ENCODE measurements around the gene MEX3D. TPM values are rescaled to one million over a fixed set of nuclear protein-coding genes. Genes with fewer than 3 reads are reported as not detected.

Gene MEX3D
- total and polyA plus RNA-seq, 5 donors, result 4.4 to 12.4 (median 11.0) TPM

DNA sequence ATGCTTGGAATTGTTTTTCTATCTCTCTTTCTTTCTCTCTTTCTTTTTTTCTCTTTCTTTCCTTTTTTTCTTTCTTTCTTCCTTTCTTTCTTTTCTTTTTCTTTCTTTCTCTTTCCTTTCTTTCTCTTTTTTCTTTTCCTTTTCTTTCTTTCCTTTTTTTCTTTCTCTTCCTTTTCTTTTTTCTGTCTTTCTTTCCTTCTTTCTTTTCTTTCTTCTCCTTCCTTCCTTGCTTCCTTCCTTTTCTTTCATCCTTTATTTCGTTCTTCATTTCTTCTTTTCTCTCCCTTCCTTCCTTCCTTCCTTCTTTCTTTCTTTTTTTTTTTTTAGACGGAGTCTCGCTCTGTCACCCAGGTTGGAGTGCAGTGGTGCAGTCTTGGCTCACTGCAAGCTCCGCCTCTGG is 1.9 kb upstream of the MEX3D start:
- Histone ChIP-seq H3K27ac (ENCODE audit: low read length) (no peak overlapping the region), H3K27me3 (ENCODE audit: control insufficient read depth, insufficient read depth) (no peaks in the 10 kb centered on the region), H3K4me3 (ENCODE audit: low read length) (no peak overlapping the region), H3K9me3 (ENCODE audit: control insufficient read depth, low read length) (no peaks in the 10 kb centered on the region), H3K4me1 (ENCODE audit: control insufficient read depth, insufficient read depth, low read length) (peaks cover 7% of the 10 kb centered on the region)
- no peak for ATAC-seq
- WGBS, result 74% methylated on average over 4 of the region's 4 CpGs
- DNase-seq, result no peak
- intact Hi-C loops (cut with DNase I), result no loop called here

GRCh38 chr19:1567848-1568227 is 287 bp downstream of the MEX3D start:
- ATAC-seq, result no peak
- Histone ChIP-seq H3K4me3 (ENCODE audit: low read length) (peak overlapping the region; percentile 95), H3K9me3 (ENCODE audit: control insufficient read depth, low read length) (no peaks in the 10 kb centered on the region), H3K27me3 (ENCODE audit: control insufficient read depth, insufficient read depth) (no peaks in the 10 kb centered on the region), H3K4me1 (ENCODE audit: control insufficient read depth, insufficient read depth, low read length) (peaks cover 7% of the 10 kb centered on the region), H3K27ac (ENCODE audit: low read length) (no peak overlapping the region)
- under 1% methylated on average over 72 of the region's 73 CpGs for WGBS
- DNase-seq, result no peak
- intact Hi-C loops (cut with DNase I), result no loop called here

DNA sequence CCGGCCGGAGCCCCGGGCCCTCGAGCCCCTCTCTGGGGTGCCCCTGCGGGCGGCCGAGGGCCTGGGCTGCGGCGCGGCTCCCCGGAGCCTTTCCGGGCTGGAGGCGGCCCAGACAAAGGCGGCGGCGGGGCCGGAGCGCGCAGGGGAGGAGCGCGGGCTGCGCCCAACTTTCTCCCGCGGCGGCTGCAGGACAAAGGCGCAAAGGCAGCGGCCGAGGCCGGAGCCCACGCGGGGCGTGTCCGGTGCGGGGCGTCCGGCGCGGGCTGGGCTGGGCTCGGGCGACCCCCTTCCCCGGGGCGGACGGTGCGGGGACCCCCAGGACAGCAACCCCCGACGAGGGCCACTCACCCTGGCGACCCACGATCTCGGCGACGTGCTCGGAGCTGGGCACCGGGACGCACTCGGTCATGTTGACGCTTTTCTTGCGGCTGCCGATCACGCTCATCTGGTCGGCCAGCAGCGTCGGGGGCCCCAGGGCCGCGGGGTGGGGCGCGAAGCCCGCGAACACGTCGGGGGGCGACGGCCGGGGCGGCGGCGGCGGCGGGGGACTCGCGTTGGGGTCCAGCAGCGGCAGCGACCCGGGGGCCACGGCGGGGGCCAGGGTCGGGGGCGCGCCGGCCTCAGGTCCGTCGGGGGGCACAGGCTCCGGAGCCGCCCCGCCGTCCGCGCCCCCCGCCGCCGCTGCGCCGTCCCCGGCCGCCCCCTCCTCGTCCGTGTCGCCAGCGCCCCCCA is 843 bp downstream of the MEX3D start:
- Histone ChIP-seq H3K27me3 (ENCODE audit: control insufficient read depth, insufficient read depth) (no peaks in the 10 kb centered on the region), H3K4me3 (ENCODE audit: low read length) (peak overlapping the region; percentile 95), H3K4me1 (ENCODE audit: control insufficient read depth, insufficient read depth, low read length) (peaks cover 7% of the 10 kb centered on the region), H3K27ac (ENCODE audit: low read length) (peak overlapping the region; percentile 86), H3K9me3 (ENCODE audit: control insufficient read depth, low read length) (no peaks in the 10 kb centered on the region)
- DNase-seq (peak; percentile 50 to 82 (median 79)), ATAC-seq (no peak)
- under 1% methylated on average over 108 of the region's 108 CpGs for WGBS
- intact Hi-C loops (cut with DNase I), result no loop called here

DNA sequence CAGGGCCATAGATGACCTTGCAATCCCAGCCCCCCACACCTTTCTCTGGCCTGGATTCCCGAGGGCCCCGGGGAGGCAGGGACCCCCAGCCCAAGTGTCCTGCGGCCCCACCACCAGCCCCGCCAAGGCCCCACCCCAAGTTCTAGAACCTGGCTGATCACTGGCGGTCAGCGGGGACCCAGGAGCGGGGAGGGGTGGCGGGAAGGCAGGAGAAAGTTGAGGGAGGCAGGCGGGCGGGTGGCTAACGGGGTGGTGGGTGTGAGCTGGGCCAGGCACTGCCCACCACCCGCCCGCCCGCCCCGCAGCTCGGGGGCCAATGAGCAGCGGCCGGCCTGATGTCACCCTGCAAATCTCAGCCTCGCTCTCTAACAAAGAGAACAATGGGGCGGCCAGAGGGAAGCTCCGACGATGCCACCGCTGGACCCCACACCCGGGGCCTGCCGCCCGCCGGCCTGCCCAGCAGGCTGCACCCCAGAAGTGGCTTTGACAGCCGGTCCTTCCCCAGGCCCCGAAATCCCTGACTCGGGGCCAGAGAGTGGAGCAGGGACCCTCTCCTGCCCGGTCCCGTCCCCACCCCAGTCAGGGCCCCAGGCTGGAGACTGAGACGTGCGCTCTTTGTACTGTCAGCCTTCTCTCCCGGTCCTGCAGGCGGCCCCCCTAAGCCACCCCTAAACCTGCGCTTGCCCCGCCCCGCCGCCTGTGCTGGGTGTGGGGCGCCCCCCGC is 1.6 kb downstream of the MEX3D start:
- Histone ChIP-seq H3K4me3 (ENCODE audit: low read length) (peak overlapping the region; percentile 95), H3K9me3 (ENCODE audit: control insufficient read depth, low read length) (no peaks in the 10 kb centered on the region), H3K4me1 (ENCODE audit: control insufficient read depth, insufficient read depth, low read length) (peaks cover 7% of the 10 kb centered on the region), H3K27ac (ENCODE audit: low read length) (peak overlapping the region; percentile 86), H3K27me3 (ENCODE audit: control insufficient read depth, insufficient read depth) (no peaks in the 10 kb centered on the region)
- ATAC-seq, result peak; percentile 88 to 89
- peak; percentile 75 to 90 (median 88) for DNase-seq
- WGBS, result 10% methylated on average over 42 of the region's 42 CpGs
- intact Hi-C loops (cut with DNase I), result no loop called here

DNA sequence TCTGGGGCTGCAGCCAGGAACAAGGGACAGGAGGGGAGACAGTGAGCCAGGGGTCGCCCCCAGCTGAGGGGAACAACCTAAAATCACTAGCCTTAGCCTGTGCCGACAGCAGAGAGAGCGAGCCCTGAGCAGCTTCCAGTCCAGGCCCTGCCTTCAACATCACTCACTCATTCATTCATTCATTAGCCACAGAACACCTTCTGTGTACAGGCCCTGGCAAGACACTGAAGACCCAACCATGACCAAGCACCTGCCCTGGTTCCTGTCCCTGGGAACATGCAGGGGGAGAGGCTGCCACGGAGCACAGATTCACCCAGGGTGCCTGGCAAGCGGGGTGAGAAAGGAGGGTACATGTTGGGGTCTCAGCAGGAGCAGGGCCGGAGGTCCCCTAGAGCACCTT is 4.9 kb downstream of the MEX3D start:
- Histone ChIP-seq H3K4me1 (ENCODE audit: control insufficient read depth, insufficient read depth, low read length) (peaks cover 3% of the 10 kb centered on the region), H3K9me3 (ENCODE audit: control insufficient read depth, low read length) (no peaks in the 10 kb centered on the region), H3K4me3 (ENCODE audit: low read length) (no peak overlapping the region), H3K27ac (ENCODE audit: low read length) (no peak overlapping the region), H3K27me3 (ENCODE audit: control insufficient read depth, insufficient read depth) (no peaks in the 10 kb centered on the region)
- ATAC-seq, result no peak
- WGBS, result 87% methylated on average over 6 of the region's 6 CpGs
- peak in 1 of 3 donors; percentile 47 for DNase-seq
- intact Hi-C loops (cut with DNase I), result no loop called here

DNA sequence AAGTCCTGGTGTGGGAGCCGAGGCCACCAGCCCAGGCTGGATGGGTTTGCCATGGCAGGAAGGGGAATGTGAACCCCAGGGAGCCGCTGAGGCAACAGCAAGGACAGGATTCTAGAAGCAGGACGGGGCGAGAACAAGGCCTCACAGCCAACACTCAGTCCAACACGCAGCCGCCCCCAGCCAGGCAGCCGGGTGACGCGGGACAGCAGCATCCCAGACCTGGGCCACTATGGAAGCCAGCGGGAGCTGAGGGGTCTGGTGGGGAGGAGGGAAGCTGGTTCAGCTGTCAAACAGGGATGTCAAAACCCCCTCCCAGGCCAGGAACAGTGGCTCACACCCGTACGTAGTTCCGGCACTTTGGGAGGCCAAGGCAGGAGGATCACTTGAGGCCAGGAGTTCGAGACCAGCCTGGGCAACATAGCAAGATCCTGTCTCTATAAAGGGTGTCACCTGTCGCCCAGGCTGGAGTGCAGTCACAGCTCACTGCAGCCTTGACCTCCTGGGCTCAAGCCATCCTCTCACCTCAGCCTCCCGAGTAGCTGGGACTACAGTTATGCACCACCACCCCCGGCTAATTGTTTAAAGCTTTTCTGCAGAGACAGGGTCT is 6.8 kb downstream of the MEX3D start:
- ATAC-seq (no peak), DNase-seq (peak in 1 of 3 donors; percentile 63)
- no peaks in the 10 kb centered on the region for H3K27me3 ChIP-seq (ENCODE audit: control insufficient read depth, insufficient read depth)
- no peak overlapping the region for H3K27ac ChIP-seq (ENCODE audit: low read length)
- WGBS, result 81% methylated on average over 17 of the region's 17 CpGs
- peaks cover 3% of the 10 kb centered on the region for H3K4me1 ChIP-seq (ENCODE audit: control insufficient read depth, insufficient read depth, low read length)
- H3K9me3 ChIP-seq (ENCODE audit: control insufficient read depth, low read length), result no peaks in the 10 kb centered on the region
- H3K4me3 ChIP-seq (ENCODE audit: low read length), result no peak overlapping the region
- intact Hi-C loops (cut with DNase I), result no loop called here

DNA sequence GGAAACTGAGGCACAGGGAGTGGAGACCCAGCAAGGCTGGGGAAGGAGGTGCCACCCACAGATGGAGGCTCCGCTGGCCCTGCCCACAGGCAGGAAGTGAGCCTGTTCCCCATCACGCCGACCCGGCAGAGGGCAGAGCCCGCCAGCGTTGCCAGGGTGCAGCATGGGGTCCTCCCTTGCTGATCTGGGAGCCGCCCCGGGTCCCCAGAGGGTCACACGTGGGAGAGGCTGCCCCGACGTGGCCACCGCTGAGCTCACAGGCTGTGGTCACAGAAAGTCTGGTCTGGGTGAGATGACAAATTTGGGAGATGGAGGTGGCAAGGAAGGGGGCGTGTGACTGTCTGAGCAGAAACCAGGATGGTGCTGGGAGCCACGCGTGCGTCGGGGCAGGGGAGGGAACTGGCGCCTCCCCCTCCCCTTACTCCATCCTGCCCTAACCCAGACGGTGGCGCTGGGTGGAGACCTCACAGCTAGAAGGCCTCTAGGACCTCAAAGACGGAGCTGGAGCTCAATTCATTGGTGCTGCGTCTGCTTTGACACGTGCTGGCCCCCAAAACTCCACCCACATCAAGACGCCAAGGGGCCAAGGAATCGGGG is 7.7 kb downstream of the MEX3D start:
- no peak overlapping the region for H3K27ac ChIP-seq (ENCODE audit: low read length)
- no peaks in the 10 kb centered on the region for H3K9me3 ChIP-seq (ENCODE audit: control insufficient read depth, low read length)
- ATAC-seq (peak in 1 of 2 donors; percentile 8), DNase-seq (peak in 1 of 3 donors; percentile 62)
- H3K27me3 ChIP-seq (ENCODE audit: control insufficient read depth, insufficient read depth), result no peaks in the 10 kb centered on the region
- WGBS, result 53% methylated on average over 25 of the region's 25 CpGs
- no peaks in the 10 kb centered on the region for H3K4me1 ChIP-seq (ENCODE audit: control insufficient read depth, insufficient read depth, low read length)
- intact Hi-C loops (cut with DNase I), result no loop called here
- no peak overlapping the region for H3K4me3 ChIP-seq (ENCODE audit: low read length)

GRCh38 chr19:1558552-1558951 is 9.6 kb downstream of the MEX3D start:
- Histone ChIP-seq H3K4me1 (ENCODE audit: control insufficient read depth, insufficient read depth, low read length) (no peaks in the 10 kb centered on the region), H3K27me3 (ENCODE audit: control insufficient read depth, insufficient read depth) (no peaks in the 10 kb centered on the region), H3K27ac (ENCODE audit: low read length) (no peak overlapping the region), H3K9me3 (ENCODE audit: control insufficient read depth, low read length) (no peaks in the 10 kb centered on the region), H3K4me3 (ENCODE audit: low read length) (no peak overlapping the region)
- DNase-seq (no peak), ATAC-seq (no peak)
- 83% methylated on average over 12 of the region's 12 CpGs for WGBS
- intact Hi-C loops (cut with DNase I), result no loop called here

DNA sequence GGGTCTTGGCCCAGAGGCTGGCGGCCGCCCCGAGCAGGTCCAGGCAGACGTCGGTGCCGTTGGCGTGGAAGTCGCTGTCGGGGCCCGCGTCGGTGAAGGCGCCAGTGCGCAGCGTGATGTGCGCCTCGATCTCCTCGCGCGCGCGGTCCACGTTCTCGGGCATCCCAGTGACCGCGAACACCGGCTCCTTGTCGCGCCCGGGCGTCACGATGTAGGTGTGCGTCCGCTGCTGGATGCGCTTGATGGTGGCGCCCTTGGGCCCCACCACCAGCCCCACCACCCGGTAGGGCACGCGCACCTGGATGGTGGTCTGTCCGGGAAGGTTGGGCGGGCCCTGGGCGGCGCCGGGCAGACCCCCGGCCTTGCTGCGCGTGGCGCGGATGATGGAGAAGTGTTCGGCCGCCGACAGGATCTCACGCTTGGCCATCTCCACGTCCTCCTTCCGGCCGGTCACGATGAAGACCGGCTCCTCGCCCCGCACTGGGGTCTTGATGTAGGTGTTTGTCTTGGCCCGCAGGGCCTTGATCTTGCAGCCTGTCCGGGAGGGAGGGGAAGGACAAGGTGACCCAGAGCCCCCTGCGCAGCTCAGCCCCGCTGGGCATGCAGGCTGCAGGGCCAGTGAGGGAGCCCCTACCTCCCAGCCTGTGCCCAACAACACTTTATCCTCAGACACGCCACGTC is 11.6 kb downstream of the MEX3D start:
- H3K27me3 ChIP-seq (ENCODE audit: control insufficient read depth, insufficient read depth), result no peaks in the 10 kb centered on the region
- H3K9me3 ChIP-seq (ENCODE audit: control insufficient read depth, low read length), result no peaks in the 10 kb centered on the region
- 96% methylated on average over 66 of the region's 66 CpGs for WGBS
- H3K4me1 ChIP-seq (ENCODE audit: control insufficient read depth, insufficient read depth, low read length), result no peaks in the 10 kb centered on the region
- intact Hi-C loops (cut with DNase I), result no loop called here
- DNase-seq (peak in 1 of 3 donors; percentile 64), ATAC-seq (no peak)
- no peak overlapping the region for H3K27ac ChIP-seq (ENCODE audit: low read length)
- H3K4me3 ChIP-seq (ENCODE audit: low read length), result no peak overlapping the region

DNA sequence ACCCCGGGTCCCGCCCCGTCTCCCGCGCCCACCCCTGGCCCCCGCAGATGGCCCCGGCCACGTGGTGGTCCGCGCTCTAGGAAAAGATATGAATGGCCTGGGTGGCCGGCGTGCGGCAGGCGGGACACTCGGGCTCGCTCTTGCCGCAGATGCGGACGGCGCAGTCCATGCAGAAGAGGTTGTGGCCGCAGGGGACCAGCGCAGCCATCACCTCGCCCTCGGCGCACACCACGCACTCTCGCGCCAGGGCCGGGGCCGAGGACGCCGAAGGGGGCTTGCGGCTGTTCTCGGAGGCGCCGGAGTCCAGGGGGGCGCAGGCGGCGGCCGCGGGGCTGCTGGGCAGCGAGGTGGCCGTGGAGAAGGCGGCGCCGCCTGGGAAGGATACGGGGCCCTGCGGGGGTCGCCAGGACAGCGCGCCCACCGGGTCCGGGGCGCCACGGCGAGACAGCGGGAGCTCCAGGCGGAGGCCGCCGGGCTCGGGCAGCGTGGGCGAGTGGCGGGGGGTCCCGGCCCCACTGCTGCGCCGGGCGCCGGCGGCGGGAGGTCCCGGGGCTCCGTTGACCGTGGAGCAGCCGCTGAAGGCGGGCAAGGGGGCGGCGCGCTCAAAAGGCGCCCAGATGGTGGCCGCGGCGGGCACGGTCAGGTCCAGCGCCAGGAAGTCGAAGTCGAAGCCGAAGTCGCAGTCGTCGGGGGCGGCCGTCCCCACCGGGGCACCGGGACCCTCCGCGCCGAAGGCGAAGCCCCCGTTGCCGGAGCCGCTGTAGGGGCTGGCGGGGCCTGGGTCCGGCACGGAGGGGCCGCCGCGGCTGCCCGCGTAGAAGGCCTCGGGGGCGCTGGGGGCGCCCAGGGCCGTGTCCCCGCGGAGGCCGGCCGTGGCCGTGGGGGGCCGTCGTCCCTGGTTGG is 12.4 kb downstream of the MEX3D start:
- intact Hi-C loops (cut with DNase I), result no loop called here
- no peaks in the 10 kb centered on the region for H3K4me1 ChIP-seq (ENCODE audit: control insufficient read depth, insufficient read depth, low read length)
- DNase-seq, result peak in 1 of 3 donors; percentile 54
- no peaks in the 10 kb centered on the region for H3K9me3 ChIP-seq (ENCODE audit: control insufficient read depth, low read length)
- H3K4me3 ChIP-seq (ENCODE audit: low read length), result no peak overlapping the region
- ATAC-seq, result no peak
- H3K27ac ChIP-seq (ENCODE audit: low read length), result no peak overlapping the region
- H3K27me3 ChIP-seq (ENCODE audit: control insufficient read depth, insufficient read depth), result no peaks in the 10 kb centered on the region
- 95% methylated on average over 119 of the region's 121 CpGs for WGBS

Measured in right cardiac atrium (tissue), 5 donors.